ENCODE data around the gene COBLL1.

COBLL1 gene

GRCh38 chr2:164755952-164756351 lies 85.7 kb downstream of the COBLL1 start:
- DNase-seq: no peak

GRCh38 chr2:164754157-164755093 lies 87.2 kb downstream of the COBLL1 start:
- no peak for DNase-seq

- DNase-seq: no peak
These were observed 88.7 kb downstream of the COBLL1 start for GRCh38 chr2:164752956-164753355.

- DNase-seq: no peak
These were observed 93.7 kb downstream of the COBLL1 start for GRCh38 chr2:164747783-164748433.

- DNase-seq: no peak
These were observed 94.5 kb downstream of the COBLL1 start for GRCh38 chr2:164747140-164747539.

GRCh38 chr2:164746713-164747112 lies 94.9 kb downstream of the COBLL1 start:
- no peak for DNase-seq

- DNase-seq: no peak
These were observed 96.4 kb downstream of the COBLL1 start for GRCh38 chr2:164745012-164745797.

GRCh38 chr2:164742738-164743317 lies 98.8 kb downstream of the COBLL1 start:
- no peak for DNase-seq

GRCh38 chr2:164739966-164740365 lies 101.7 kb downstream of the COBLL1 start:
- no peak for DNase-seq

- DNase-seq: peak; percentile 22
These were observed 104.0 kb downstream of the COBLL1 start for GRCh38 chr2:164737612-164738081.

- DNase-seq: no peak
These were observed 106.2 kb downstream of the COBLL1 start for GRCh38 chr2:164735309-164735919.

GRCh38 chr2:164734196-164734595 lies 107.4 kb downstream of the COBLL1 start:
- DNase-seq: no peak

- no peak for DNase-seq
These were observed 116.1 kb downstream of the COBLL1 start for GRCh38 chr2:164725542-164725941.

- DNase-seq: no peak
These were observed 118.8 kb downstream of the COBLL1 start for GRCh38 chr2:164722616-164723338.

GRCh38 chr2:164721430-164721829 lies 120.2 kb downstream of the COBLL1 start:
- DNase-seq: no peak

GRCh38 chr2:164719996-164720941 lies 121.4 kb downstream of the COBLL1 start:
- DNase-seq: no peak

- no peak for DNase-seq
These were observed 124.4 kb downstream of the COBLL1 start for GRCh38 chr2:164717000-164717803.

- DNase-seq: no peak
These were observed 127.2 kb downstream of the COBLL1 start for GRCh38 chr2:164714471-164714870.

- DNase-seq: no peak
These were observed 129.9 kb downstream of the COBLL1 start for GRCh38 chr2:164711766-164712138.
